ENCODE measurements around the gene LIMS2. TPM values are rescaled to one million over a fixed set of nuclear protein-coding genes. Genes with fewer than 3 reads are reported as not detected.

The LIMS2 gene
- total RNA-seq, 2 experiments from 2014 or later = 4.5 to 11.4 TPM

GRCh38 chr2:127589358-127589757 lies 86.0 kb downstream of the LIMS2 start:
- CTCF ChIA-PET = interaction anchor here (3.0 kb wide), 1 partner anchor 60 kb away, joined by 63 read pairs; no protein-coding TSS in a partner anchor
- no peak overlapping the region for H3K27ac Mint-ChIP-seq

More at GRCh38 chr2:127589358-127589757, 86.0 kb downstream of the LIMS2 start:
- Mint-ChIP-seq H3K4me1 (no peaks in the 10 kb centered on the region), H3K4me3 (no peak overlapping the region), H3K27me3 (peaks cover 18% of the 10 kb centered on the region), H3K9me3 (ENCODE audit: low read depth) (no peaks in the 10 kb centered on the region), H3K36me3 (no peaks in the 10 kb centered on the region)
- ATAC-seq (no peak), DNase-seq (no peak)

Other genes with a start within 250 kb of the LIMS2 start
- gene IWS1, start 149.0 kb downstream of the LIMS2 start, total RNA-seq = 10 to 100 TPM; 53.2 to 55.1 TPM
- under 1 TPM in 1 of 2 experiments, not detected in 1; 0.26 TPM for gene MYO7B, start 139.8 kb downstream of the LIMS2 start, total RNA-seq
- gene GPR17, start 29.4 kb downstream of the LIMS2 start, total RNA-seq = not detected
- 1 to 10 TPM; 4.1 to 4.6 TPM for gene SFT2D3, start 26.0 kb upstream of the LIMS2 start, total RNA-seq
- gene WDR33, start 135.6 kb upstream of the LIMS2 start, total RNA-seq = 10 to 100 TPM; 66.3 to 72.4 TPM
- 10 to 100 TPM; 52.3 to 56.4 TPM for gene POLR2D, start 182.6 kb upstream of the LIMS2 start, total RNA-seq
- 10 to 100 TPM; 13.3 to 18.5 TPM for gene AMMECR1L, start 210.4 kb upstream of the LIMS2 start, total RNA-seq